GM12891 (cell line): Measurements from ENCODE around the gene STK32A.

Experiments
- PAX5 ChIP-seq: IDR thresholded peaks from 2 replicates; pipeline ENCODE4 v1.6.1; 2011; ENCODE audit warnings: low read length, moderate library complexity, mild to moderate bottlenecking; ENCODE audit not compliant: insufficient read depth, severe bottlenecking
- POLR2A ChIP-seq: IDR thresholded peaks from 2 replicates; pipeline ENCODE4 v1.6.1; 2011; ENCODE audit warnings: low read depth, low read length, control low read depth
- POLR2AphosphoS5 ChIP-seq: IDR thresholded peaks from 2 replicates; pipeline ENCODE4 v1.6.1; 2011; ENCODE audit warnings: low read depth, low read length, control low read depth
- POU2F2 ChIP-seq: IDR thresholded peaks from 2 replicates; pipeline ENCODE4 v1.6.1; 2011; ENCODE audit warnings: low read depth, mild to moderate bottlenecking, control low read depth, low read length, moderate library complexity
- SPI1 ChIP-seq: IDR thresholded peaks from 2 replicates; pipeline ENCODE4 v1.6.1; 2011; ENCODE audit warnings: low read depth, low read length, control low read depth
- TAF1 ChIP-seq: IDR thresholded peaks from 2 replicates; pipeline ENCODE4 v1.6.1; 2011; ENCODE audit warnings: low read depth, low read length, control low read depth

- TF ChIP-seq POLR2A (no peak), POLR2AphosphoS5 (no peak), TAF1 (no peak), POU2F2 (no peak), SPI1 (no peak), PAX5 (no peak)
These were observed 69.2 kb downstream of the STK32A start for GRCh38 chr5:147303976-147304375.
